K562 treated with DMSO at 1 percent for 24 hours (cell line): ENCODE results near the gene ZNF618. TPM values are rescaled to one million over a fixed set of nuclear protein-coding genes. Genes with fewer than 3 reads are reported as not detected.

ENCODE experiments used
- total RNA-seq: library from RNA; unstranded; fragments of 300-600 nt; gene quantifications from 2 replicates; pipeline ENCODE4 v1.2.3, GENCODE V29; 2022; ENCODE audit warnings: low read depth; ENCODE audit not compliant: insufficient read depth

ZNF618 gene
- 6.5 and 7.0 TPM in 2 replicates for total RNA-seq

DNA sequence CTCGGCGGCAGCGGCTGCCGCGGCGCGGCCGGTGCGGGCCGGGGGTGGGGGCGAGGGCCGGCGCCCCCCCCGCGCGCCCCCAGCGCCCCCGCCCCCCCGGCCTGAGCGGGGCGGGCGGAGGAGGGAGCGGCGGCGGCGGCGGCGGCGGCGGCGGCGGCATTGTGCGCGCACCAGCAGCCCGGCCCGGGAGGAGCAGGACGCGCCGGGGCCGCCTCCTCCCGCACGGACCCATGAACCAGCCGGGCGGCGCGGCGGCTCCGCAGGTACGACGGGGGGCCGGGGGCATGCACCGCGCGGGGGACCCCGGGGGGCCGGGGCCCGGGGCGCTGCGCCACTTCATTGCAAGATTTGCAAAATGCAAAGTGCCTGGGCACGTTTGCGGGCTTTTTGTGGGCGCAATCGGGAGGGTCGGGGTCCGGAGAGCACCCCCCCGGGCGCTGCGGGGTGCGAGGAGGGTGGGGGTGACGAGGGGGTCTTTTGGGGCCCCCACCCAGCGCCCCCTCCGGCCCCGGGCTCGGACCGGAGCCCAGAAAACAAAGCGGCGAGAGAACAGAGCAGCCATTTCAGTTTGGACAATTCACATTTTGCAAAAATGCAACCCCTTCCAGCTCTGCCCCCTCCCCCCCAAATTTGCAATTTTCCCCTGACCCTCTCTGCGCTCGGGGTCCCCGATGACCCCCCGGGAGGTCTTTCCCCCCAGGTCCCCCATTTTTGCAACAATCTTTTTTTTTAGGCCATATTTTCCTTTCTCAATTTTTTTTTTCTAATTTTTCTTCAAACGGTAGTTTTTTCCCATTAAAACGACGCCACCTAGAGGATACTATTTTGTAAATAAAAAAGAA lies at the start of gene ZNF618:
Gene ZNF618, plus strand, starts transcription at position 159 of the 842 bp plus-strand sequence. Its CDS starts 72 bp downstream, at position 231.

DNA sequence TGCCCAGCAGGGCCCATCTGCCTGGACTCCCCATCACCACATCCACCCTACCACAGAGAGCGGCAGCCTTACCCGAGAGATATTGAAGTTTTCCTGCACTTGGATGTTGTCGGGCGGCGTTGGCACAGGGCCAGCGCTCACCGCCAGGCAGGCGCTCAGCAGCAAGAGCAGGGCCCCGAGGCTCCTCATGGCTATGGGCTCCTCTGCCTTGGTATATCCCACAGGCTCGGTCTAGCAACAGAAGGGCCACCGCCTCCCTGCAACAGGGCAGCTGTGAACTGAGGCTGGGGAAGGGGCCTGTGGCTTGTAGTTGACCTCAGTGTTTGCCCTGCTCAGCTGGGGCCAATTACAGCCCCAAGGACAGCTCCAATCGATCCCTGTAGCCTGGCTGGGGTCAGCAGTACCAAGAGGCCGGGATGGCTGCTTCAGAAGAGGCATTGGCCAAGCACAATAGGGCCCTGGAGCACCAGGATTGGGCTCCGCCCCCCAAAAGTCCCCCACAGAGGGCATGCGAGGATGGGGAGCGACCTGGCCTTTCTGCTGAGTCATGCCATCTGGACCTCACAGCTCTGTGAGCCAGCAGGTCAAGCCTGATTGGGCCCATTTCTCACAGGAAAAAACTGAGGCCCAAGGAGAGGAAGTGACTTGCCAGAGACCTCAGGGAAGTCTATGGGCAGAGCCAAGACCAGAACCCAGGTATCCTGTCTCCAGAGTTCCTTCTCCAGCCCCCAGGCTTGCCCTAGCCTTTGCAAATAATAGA lies 202.1 kb downstream of the ZNF618 start, which contains the start of gene AMBP:
Gene AMBP, minus strand, starts transcription at position 280 of the 760 bp plus-strand sequence. Its CDS starts 91 bp downstream, at position 189.

DNA sequence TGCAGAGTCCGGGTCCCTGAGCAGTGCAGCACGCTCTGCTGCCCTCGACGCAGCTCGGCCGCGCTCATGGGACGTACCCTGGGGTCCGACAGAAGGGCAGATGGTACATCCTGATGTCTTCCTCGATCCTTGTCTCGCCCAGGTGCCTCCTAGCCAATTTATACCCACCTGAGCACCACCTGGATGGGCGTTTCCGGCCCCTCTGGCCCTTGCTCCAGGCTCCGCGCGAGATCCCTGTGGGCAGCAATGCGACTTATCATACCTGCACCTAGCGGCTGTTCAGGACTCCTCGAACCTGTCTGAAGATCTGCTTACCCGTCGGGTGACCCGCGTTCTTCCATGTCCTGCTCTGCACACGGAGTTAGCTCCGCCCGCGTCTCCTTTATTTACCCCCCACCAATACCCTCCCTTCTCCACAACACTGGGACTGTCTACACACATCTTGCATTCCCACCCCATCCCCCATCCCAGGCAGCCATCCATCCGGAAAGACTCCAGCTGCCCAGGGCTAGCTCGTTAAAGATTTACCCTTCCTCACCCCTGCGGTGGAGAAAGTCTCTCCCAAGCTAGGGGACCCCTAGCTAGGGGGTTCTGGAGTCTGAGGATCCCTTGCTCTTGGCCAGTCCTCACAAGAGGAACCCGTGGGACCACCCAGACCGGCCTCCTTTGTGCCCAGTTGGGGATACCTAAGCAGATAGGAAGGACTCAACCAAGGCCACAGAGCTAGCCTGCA lies 223.0 kb downstream of the ZNF618 start, which contains the start of gene KIF12:
Gene KIF12, minus strand, starts transcription at position 357 of the 733 bp plus-strand sequence. Its CDS starts 16 bp downstream, at position 341.

Other genes with a start within 250 kb of the ZNF618 start
- not detected in 2 replicates for gene AMBP, start 202.0 kb downstream of the ZNF618 start, total RNA-seq
- not detected in 2 replicates for gene KIF12, start 223.0 kb downstream of the ZNF618 start, total RNA-seq